A549 (cell line): ENCODE data around the gene DHRS7C. TPM values are rescaled to one million over a fixed set of nuclear protein-coding genes. Genes with fewer than 3 reads are reported as not detected.

Source experiments
- ATAC-seq, 2 experiments: fragments of 200-7000 bp in 1 of 2; fragments of >200 bp in 1 of 2; cut with Nextera tagmentation in 1 of 2; cut with Tn5 transposase in 1 of 2; 3 replicates each; pipeline versions ENCODE4 v1.8.0 to v1.9.1; 2018 to 2020; ENCODE audit warnings: mild to moderate bottlenecking in 1 of 2, moderate library complexity in 1 of 2
- CTCF ChIA-PET: fragments of 300-600 bp; sonication (Branson Sonifier 250); formaldehyde crosslinking; extraction: SDS; loops from one replicate; lab custom pipeline; 2021; ENCODE audit warnings: antibody characterized with exemption, inconsistent platforms; lab: Yijun Ruan, JAX
- POLR2A ChIA-PET: fragments of 350-600 bp; formaldehyde crosslinking; extraction: SDS; loops from one replicate; lab custom pipeline; 2021; ENCODE audit warnings: antibody characterized with exemption, inconsistent platforms; lab: Yijun Ruan, JAX
- DNase-seq, 2 experiments: peaks; one replicate each; pipeline versions ENCODE4 v3.0.0 to v3.0.0-alpha.2; 2011 to 2016; ENCODE audit warnings: low read depth in 1 of 2, low spot score in 1 of 2
- FAIRE-seq: peaks from 2 replicates; lab custom pipeline; 2011; peaks lifted over from hg19 to GRCh38; lab: Jason Lieb, UNC
- H3K27ac ChIP-seq, 2 experiments: fragments of >200 bp; sonication (Bioruptor Twin); formaldehyde crosslinking; 3 replicates each; pipeline ENCODE4 v1.5.1; 2016 to 2017
- H3K4me1 ChIP-seq: fragments of >200 bp; sonication (Bioruptor Twin); formaldehyde crosslinking; 3 replicates; pipeline ENCODE4 v1.6.1; 2016
- H3K4me2 ChIP-seq: fragments of >200 bp; sonication (Bioruptor Twin); formaldehyde crosslinking; 3 replicates; pipeline ENCODE4 v1.6.1; 2016
- H3K4me3 ChIP-seq: fragments of >200 bp; sonication (Bioruptor Twin); formaldehyde crosslinking; 3 replicates; pipeline ENCODE4 v1.5.1; 2016
- H3K9me3 ChIP-seq: fragments of >200 bp; sonication (Bioruptor Twin); formaldehyde crosslinking; 3 replicates; pipeline ENCODE4 v1.6.1; 2016
- CBX2 ChIP-seq: fragments of 200-600 bp; sonication (generic); IDR thresholded peaks from 2 replicates; pipeline ENCODE4 v1.6.1; 2016; ENCODE audit warnings: low read depth, mild to moderate bottlenecking, borderline replicate concordance
- EP300 ChIP-seq, 2 experiments: fragments of >200 bp; sonication (Bioruptor Twin); formaldehyde crosslinking; IDR thresholded peaks; 2 replicates in 1 of 2; 3 replicates in 1 of 2; pipeline ENCODE4 v1.6.1; 2016 to 2017
- FOSB ChIP-seq: fragments of 250-450 bp; sonication (Bioruptor Pico); IDR thresholded peaks from 2 replicates; pipeline ENCODE4 v1.5.0; 2020; ENCODE audit warnings: mild to moderate bottlenecking, moderate library complexity
- FOSL2 ChIP-seq, 2 experiments: fragments of 450-650 bp in 1 of 2; fragments of >200 bp in 1 of 2; sonication (Bioruptor Twin) in 1 of 2; formaldehyde crosslinking; IDR thresholded peaks; 2 replicates each; pipeline versions ENCODE4 v1.5.0 to v1.6.1; 2016 to 2020; ENCODE audit warnings: mild to moderate bottlenecking in 1 of 2, moderate library complexity in 1 of 2
- FOXS1 ChIP-seq: fragments of 250-450 bp; sonication (Bioruptor Pico); IDR thresholded peaks from 2 replicates; pipeline ENCODE4 v1.5.0; 2020; ENCODE audit warnings: mild to moderate bottlenecking, moderate library complexity
- GATA3 ChIP-seq: IDR thresholded peaks from 2 replicates; pipeline ENCODE4 v1.6.1; 2012; ENCODE audit warnings: borderline replicate concordance
- HDAC2 ChIP-seq: fragments of 200-600 bp; sonication (generic); IDR thresholded peaks from 2 replicates; pipeline ENCODE4 v1.6.1; 2016
- HOXB13 ChIP-seq: fragments of 250-450 bp; sonication (Bioruptor Pico); IDR thresholded peaks from 2 replicates; pipeline ENCODE4 v1.5.0; 2020; ENCODE audit warnings: low read depth, mild to moderate bottlenecking, moderate library complexity
- JUNB ChIP-seq: fragments of >200 bp; sonication (Bioruptor Twin); formaldehyde crosslinking; IDR thresholded peaks from 2 replicates; pipeline ENCODE4 v1.6.1; 2016
- MAFK ChIP-seq: fragments of 450-650 bp; IDR thresholded peaks from 2 replicates; pipeline ENCODE4 v1.6.1; 2014; ENCODE audit not compliant: partially characterized antibody
- MAZ ChIP-seq: fragments of 150-350 bp; IDR thresholded peaks from 2 replicates; pipeline ENCODE4 v1.6.1; 2014; ENCODE audit warnings: antibody characterized with exemption, low read depth, low read length, borderline replicate concordance
- MYC ChIP-seq: IDR thresholded peaks from 2 replicates; pipeline ENCODE4 v1.6.1; 2012; ENCODE audit warnings: mild to moderate bottlenecking, inconsistent platforms, low read length, improper control_type of control experiment, borderline replicate concordance
- NFE2L2 ChIP-seq: fragments of 150-350 bp; conservative IDR thresholded peaks from 2 replicates; pipeline ENCODE4 v1.6.1; 2014; ENCODE audit warnings: low read length
- POLR2A ChIP-seq: IDR thresholded peaks from 2 replicates; pipeline ENCODE4 v1.6.1; 2012; ENCODE audit warnings: mild to moderate bottlenecking, low read length
- RCOR1 ChIP-seq: fragments of 150-350 bp; IDR thresholded peaks from 2 replicates; pipeline ENCODE4 v1.6.1; 2014; ENCODE audit warnings: antibody characterized with exemption, low read length, low read depth
- SMC3 ChIP-seq: fragments of >200 bp; sonication (Bioruptor Twin); formaldehyde crosslinking; IDR thresholded peaks from 3 replicates; pipeline ENCODE4 v1.6.1; 2018; ENCODE audit warnings: inconsistent platforms
- ZFP36 ChIP-seq: fragments of 450-650 bp; IDR thresholded peaks from 2 replicates; pipeline ENCODE4 v1.6.1; 2014; ENCODE audit warnings: borderline replicate concordance; ENCODE audit not compliant: partially characterized antibody
- ZSCAN20 ChIP-seq: fragments of 250-450 bp; sonication (Bioruptor Pico); IDR thresholded peaks from 2 replicates; pipeline ENCODE4 v1.8.0; 2022; ENCODE audit warnings: mild to moderate bottlenecking, moderate library complexity
- WGBS: methylation state at CpG from one replicate; pipeline ENCODE4 v1.1.6; 2017; ENCODE audit errors: missing lambda C conversion rate; 5-methylcytosine and 5-hydroxymethylcytosine counted together
- polyA plus RNA-seq, 4 experiments: library from polyadenylated mRNA; depleted of rRNA in 3 of 4; stranded (reverse); fragments of >200 nt; fragmentation: RNase III in 1 of 4; extraction: RNeasy Plus Mini Kit Qiagen cat#74134 plus additional on column Dnase treatment in 1 of 4; gene quantifications; 2 replicates in 3 of 4; 3 replicates in 1 of 4; pipeline ENCODE4 v1.2.3, GENCODE V29; 2011 to 2017
- TF ChIP-seq, protein P1 (sequence below): fragments of 200-600 bp; sonication (generic); IDR thresholded peaks from 2 replicates; pipeline ENCODE4 v1.6.1; 2016; ENCODE audit warnings: antibody characterized with exemption, mild to moderate bottlenecking, moderate library complexity
- TF ChIP-seq, protein P2 (sequence below): IDR thresholded peaks from 2 replicates; pipeline ENCODE4 v1.6.1; 2012

The DHRS7C gene
- polyA plus RNA-seq, 2 of the 4 experiments (the other 2 are of a cell fraction): not detected

DNA sequence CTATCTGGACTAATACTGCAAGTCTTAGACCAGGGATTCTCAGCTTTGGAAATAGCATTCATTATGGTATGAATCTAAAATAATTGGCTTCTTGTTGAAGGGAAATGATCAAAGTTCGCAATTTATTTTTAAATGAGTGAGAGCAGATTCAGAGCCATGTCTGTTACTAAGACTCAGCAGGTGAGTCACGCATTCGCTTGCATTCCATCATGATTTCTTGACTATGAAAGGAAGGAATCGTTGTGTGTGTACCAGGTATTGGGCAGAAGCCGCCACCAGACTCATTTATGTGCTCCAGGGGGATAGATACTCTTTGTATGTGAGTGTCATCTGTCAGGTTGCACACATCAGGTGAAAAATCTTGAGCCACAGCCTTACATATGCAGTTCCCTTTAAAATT, 19.7 kb upstream of the DHRS7C start:
- WGBS: 64% methylated on average over 5 of the region's 5 CpGs
- FAIRE-seq (no peak), DNase-seq (no peak), ATAC-seq (peak in 1 of 2 experiments; percentile 45; a peak in 3 of 6 replicates)
- H3K4me1 ChIP-seq: no peaks in the 10 kb centered on the region; the same call in 2 of the 3 replicates
- no peak overlapping the region for H3K4me2 ChIP-seq
- peak overlapping the region in 1 of 2 experiments; percentile 53; a peak in 3 of 6 replicates for H3K27ac ChIP-seq
- H3K4me3 ChIP-seq: no peak overlapping the region
- H3K9me3 ChIP-seq: no peaks in the 10 kb centered on the region
- CTCF ChIA-PET: interaction anchor here (0.8 to 2.3 kb wide), 5 partner anchors 9 to 115 kb away, joined by 3 to 10 read pairs (median 3); no protein-coding TSS in a partner anchor
- POLR2A ChIA-PET: no interaction called here
- TF ChIP-seq FOSL2 (IDR thresholded peaks at IDR 0.05) (no peak), FOSL2 (CRISPR knock-in tag; IDR thresholded peaks at IDR 0.05) (peak; percentile 34; the same call in 1 of the 2 replicates), CBX2 (no peak)
- TF ChIP-seq, all 56 proteins: peak for 1

DNA sequence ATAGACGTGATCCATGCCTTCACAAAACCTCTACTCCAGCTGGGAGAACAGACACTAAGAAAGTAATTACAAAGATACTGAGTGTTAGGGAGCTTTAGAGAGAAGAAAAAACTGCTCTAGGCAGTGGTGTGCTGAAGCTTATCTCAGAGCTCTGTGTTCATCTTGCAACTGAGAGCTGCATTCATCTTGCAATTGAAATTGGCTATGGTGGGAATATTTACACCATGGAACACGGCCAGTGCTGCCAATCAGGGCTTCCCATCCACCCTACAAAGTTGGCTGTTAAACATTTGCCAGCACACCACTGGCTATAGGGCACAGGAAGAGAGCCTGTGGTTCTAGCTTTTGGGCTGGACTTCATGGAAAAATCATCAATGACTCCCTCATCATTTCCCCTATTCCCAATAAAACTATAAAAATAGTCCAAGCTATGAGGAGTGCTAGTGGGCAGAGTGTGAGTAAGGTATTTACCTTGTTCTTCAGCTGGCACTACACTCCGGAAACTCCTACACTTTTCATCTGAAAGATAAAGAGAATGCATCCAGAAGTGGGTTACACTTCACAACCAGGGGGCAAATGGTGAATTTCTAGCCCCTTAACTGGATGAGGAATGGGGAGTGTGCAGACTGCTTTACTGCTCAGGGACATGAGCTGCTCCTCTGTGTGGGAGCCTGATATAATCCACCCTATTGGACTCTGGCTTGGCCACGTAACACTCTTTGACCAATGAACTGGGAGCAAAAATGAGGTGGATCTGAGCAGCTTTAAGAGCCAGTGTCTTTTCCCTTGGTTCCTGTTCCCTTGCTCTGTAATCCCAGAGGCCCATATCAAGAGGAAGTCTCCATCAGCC, 18.9 kb upstream of the DHRS7C start:
- 72% methylated on average over 4 of the region's 4 CpGs for WGBS
- ATAC-seq (no peak; a peak in 1 of 6 replicates), DNase-seq (no peak), FAIRE-seq (no peak)
- Histone ChIP-seq H3K9me3 (no peaks in the 10 kb centered on the region), H3K27ac (peak overlapping the region in 1 of 2 experiments; percentile 53; a peak in 3 of 6 replicates), H3K4me1 (no peaks in the 10 kb centered on the region; the same call in 2 of the 3 replicates), H3K4me2 (no peak overlapping the region), H3K4me3 (no peak overlapping the region)
- TF ChIP-seq RCOR1 (no peak), HOXB13 (CRISPR knock-in tag) (no peak), FOXS1 (no peak), MAZ (no peak), POLR2A (no peak), ZFP36 (no peak), SMC3 (no peak), FOSL2 (IDR thresholded peaks at IDR 0.05) (no peak), FOSL2 (CRISPR knock-in tag; IDR thresholded peaks at IDR 0.05) (no peak), EP300 (IDR thresholded peaks at IDR 0.05) (no peak), FOSB (CRISPR knock-in tag) (no peak), MYC (no peak), JUNB (no peak), NFE2L2 (no peak), ZSCAN20 (CRISPR knock-in tag) (no peak), HDAC2 (no peak)
- TF ChIP-seq, protein P1, sequence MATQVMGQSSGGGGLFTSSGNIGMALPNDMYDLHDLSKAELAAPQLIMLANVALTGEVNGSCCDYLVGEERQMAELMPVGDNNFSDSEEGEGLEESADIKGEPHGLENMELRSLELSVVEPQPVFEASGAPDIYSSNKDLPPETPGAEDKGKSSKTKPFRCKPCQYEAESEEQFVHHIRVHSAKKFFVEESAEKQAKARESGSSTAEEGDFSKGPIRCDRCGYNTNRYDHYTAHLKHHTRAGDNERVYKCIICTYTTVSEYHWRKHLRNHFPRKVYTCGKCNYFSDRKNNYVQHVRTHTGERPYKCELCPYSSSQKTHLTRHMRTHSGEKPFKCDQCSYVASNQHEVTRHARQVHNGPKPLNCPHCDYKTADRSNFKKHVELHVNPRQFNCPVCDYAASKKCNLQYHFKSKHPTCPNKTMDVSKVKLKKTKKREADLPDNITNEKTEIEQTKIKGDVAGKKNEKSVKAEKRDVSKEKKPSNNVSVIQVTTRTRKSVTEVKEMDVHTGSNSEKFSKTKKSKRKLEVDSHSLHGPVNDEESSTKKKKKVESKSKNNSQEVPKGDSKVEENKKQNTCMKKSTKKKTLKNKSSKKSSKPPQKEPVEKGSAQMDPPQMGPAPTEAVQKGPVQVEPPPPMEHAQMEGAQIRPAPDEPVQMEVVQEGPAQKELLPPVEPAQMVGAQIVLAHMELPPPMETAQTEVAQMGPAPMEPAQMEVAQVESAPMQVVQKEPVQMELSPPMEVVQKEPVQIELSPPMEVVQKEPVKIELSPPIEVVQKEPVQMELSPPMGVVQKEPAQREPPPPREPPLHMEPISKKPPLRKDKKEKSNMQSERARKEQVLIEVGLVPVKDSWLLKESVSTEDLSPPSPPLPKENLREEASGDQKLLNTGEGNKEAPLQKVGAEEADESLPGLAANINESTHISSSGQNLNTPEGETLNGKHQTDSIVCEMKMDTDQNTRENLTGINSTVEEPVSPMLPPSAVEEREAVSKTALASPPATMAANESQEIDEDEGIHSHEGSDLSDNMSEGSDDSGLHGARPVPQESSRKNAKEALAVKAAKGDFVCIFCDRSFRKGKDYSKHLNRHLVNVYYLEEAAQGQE: no peak
- TF ChIP-seq, protein P2, sequence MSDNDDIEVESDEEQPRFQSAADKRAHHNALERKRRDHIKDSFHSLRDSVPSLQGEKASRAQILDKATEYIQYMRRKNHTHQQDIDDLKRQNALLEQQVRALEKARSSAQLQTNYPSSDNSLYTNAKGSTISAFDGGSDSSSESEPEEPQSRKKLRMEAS: no peak
- CTCF ChIA-PET: interaction anchor here (1.0 to 2.3 kb wide), 4 partner anchors 8 to 114 kb away, joined by 3 to 10 read pairs (median 4); no protein-coding TSS in a partner anchor
- POLR2A ChIA-PET: no interaction called here

DNA sequence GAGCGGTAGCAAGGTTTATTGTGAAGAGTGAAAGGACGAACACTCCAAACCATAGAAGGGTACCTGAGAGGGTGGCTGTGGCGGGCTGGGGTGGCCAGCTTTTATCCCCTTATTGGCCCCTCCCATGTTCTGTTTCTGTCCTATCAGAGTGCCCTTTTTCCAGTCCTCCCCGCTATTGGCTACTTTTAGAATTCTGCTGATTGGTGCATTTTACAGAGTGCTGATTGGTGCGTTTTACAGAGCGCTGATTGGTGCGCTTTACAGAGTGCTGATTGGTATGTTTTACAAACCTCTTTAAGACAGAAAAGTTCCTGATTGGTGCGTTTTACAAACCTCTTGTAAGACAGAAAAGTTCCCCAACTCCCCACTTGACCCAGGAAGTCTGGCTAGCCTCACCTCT, 18.0 kb upstream of the DHRS7C start:
- FAIRE-seq (no peak), ATAC-seq (no peak), DNase-seq (no peak)
- H3K4me2 ChIP-seq: no peak overlapping the region
- ChIA-PET POLR2A (no interaction called here), CTCF (interaction anchor here (0.9 kb wide), 1 partner anchor 116 kb away, joined by 3 read pairs; no protein-coding TSS in a partner anchor)
- 81% methylated on average over 8 of the region's 8 CpGs for WGBS
- H3K9me3 ChIP-seq: no peaks in the 10 kb centered on the region
- no peak overlapping the region for H3K4me3 ChIP-seq
- TF ChIP-seq MAFK (peak; percentile 95), GATA3 (no peak)
- H3K27ac ChIP-seq: no peak overlapping the region
- no peaks in the 10 kb centered on the region; the same call in 2 of the 3 replicates for H3K4me1 ChIP-seq
